ENCODE measurements around the gene IRAK2.

Gene IRAK2

GRCh38 chr3:10228248-10228950, 63.7 kb downstream of the IRAK2 start:
- DNase-seq, result no peak

GRCh38 chr3:10229576-10229975, 64.9 kb downstream of the IRAK2 start:
- DNase-seq, result no peak

- no peak for DNase-seq
Observed at GRCh38 chr3:10232137-10232536, 67.4 kb downstream of the IRAK2 start.

DNA sequence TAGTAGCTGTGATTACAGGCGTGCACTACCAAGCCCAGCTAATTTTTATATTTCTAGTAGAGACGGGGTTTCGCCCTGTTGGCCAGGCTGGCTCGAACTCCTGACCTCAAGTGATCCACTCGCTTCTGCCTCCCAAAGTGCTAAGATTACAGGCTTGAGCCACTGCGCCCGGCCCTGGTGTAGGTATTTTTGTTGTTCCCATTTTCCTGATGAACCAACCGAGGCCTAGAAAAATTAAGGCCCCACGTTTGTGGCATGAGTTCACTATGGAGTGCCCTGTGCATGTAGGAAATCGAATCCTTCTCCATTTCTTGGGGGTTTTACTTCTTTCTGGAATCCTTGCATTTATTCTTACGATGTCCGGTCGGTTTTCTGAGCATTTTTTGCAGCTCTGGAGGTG, 69.3 kb downstream of the IRAK2 start:
- no peak for DNase-seq

DNA sequence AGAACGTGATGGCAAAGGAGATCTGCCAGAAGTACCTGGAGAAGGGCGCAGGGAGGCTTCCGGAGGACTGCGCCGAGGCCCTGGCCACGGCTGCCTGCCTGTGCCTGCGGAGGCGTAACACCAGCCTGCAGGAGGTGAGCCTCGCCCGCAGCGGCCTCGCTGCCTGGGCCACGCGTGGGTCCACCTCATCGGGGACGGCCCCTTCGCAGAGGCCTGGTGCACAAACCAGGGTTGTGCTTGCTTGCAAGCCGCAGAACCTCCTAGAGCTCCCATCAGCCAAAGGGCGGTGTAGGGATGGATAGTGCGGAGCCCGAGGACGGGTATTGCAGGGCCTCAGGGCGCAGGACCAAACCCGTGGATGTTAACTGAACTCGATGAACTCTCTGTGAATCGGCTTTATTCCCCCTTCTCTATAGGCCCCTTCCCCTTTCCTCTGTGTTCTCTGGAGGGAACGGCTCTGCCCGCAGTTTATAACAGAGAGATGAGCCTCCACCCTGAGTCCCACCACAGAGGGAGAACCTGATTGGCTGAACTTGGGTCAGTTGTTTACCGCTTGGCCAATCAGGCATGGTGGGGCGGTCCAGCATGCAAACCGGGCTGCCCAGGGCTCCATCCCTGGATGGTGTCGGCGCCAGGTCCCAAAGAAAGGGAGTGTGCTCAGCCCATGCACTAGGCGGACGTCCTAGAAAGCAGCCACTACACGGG, 70.0 kb downstream of the IRAK2 start:
- DNase-seq, result no peak

- DNase-seq, result no peak
Observed at GRCh38 chr3:10235551-10235950, 70.8 kb downstream of the IRAK2 start.

GRCh38 chr3:10238345-10239183, 73.8 kb downstream of the IRAK2 start:
- no peak for DNase-seq

DNA sequence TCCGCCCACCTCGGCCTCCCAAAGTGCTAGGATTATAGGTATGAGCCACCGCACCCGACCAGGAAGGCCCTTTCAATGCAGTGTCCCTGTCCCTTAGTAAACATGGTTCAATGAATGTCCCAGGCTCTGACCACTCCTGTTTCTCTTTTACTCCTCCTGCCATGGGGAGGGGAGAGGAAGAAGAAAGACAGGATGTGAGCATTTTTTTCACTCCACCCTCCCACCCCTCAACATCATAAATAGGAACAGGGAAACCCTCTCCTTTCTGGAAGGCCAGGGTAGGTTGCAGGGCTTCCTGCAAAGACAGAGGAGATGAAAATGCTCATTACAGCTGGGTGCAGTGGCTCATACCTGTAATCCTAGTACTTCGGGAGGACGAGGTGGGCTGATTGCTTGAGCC, 76.1 kb downstream of the IRAK2 start:
- no peak for DNase-seq

GRCh38 chr3:10242182-10243065, 77.7 kb downstream of the IRAK2 start:
- DNase-seq, result no peak

DNA sequence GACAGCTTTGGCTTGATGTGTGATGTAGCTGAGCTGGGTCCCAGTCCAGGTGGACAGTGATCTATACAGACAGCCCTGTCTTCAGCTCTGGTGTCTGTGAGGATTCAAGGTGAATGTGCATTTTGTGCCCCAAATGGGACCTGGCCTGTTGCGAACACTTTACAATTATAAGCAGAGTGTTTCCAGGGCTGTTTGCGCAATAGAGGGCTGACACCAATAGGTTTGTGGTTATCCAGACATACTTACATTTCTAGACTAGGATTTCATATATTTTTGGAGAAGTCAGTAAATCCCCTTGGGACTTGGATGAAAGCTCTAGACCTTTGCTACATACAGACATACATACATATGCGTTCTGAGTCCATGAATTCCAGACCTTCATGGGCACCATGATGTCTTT, 79.3 kb downstream of the IRAK2 start:
- no peak for DNase-seq

DNA sequence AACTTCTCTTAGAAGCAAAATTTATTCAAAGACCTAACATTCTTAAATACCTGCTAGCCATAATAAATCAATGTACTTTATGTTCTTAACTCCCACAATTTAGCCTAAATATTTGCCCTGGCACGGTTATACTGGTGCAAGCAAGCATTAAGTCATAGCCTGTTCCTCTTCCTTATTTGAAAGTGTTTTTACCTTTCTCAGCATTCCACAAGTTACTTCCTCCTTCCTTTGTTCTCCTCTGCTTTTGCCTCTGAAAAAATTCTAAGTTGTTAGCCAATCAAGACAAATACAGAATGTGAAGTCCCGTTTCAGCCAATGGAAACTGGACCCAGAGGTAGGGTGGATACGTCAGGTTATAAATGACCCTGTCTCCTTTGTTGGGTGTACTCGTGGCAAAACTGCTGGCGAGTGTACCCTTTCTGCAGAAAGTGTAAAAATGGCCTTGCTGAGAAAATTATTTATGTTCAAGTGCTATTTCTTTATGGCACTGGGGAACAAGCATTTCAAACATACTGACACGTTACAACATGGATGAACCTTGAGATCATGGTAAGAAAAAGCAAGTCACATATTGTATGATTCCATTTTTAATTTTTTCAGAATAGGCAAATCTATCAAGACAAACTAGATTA, 80.5 kb downstream of the IRAK2 start:
- no peak for DNase-seq

DNA sequence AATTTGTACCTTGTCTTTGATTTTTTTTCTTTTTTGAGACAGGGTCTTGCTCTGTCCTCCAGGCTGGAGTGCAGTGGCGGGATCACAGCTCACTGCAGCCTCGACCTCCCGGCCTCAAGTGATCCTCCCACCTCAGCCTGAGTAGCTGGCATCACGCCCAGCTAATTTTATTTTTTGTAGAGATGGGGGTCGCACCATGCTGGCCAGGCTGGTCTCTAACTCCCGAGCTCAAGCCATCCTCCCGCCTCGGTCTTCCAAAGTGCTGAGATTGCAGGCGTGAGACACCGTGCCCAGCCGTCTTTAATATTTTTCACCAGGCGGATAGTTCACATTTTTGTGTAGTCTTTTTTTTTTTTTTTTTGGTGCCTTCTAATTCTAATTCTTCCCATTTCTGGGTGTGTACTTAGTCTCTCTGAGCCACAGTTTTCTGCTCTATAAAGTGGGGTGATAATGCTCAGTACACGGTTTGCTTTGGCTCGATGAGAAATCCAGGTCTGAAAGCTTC, 83.0 kb downstream of the IRAK2 start:
- no peak for DNase-seq

DNA sequence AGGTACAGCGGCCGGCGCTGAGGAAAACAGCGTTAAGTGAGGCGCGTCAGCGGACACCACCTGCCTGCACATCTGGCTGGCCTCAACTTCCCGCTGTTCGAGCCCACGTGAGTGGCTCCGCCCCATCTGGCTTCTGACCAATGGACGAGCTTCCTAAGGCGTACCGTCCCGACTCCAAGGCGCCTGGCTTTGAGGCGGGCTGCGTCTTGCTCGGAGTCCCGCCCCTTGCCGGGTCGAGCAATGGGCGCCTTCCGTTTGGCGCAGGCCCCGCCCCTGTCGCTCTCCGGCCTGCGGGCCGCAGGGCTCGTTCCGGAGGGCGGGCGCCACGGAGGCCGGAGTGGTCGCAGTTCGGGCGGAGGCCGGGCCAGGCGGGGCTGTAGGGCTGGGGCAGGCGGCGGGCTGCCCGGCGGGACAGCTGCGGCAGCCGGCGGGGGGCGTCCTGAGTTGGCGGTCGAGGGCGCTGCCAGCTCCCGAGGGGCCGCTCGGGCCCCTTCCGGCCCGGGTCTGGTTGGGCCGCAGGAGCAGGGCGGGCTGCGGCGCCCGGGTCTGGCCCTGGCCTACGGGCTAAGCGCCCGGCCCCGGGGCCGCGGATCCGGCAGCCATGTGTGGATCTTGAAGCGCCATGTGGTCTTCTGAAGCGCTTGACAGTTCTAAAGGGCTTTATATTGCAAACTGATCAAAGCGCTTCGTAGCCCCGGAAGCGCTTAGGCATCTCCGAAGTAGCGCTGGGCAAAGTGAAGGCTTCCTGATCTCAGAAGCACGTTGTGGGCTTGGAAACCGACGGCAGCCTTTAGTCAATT, 83.7 kb downstream of the IRAK2 start, which contains the start of gene TATDN2:
Gene TATDN2, plus strand, starts transcription at position 276 of the 800 bp plus-strand sequence. CDS start 742 bp downstream, outside the sequence.
- peak; percentile 87 for DNase-seq

DNA sequence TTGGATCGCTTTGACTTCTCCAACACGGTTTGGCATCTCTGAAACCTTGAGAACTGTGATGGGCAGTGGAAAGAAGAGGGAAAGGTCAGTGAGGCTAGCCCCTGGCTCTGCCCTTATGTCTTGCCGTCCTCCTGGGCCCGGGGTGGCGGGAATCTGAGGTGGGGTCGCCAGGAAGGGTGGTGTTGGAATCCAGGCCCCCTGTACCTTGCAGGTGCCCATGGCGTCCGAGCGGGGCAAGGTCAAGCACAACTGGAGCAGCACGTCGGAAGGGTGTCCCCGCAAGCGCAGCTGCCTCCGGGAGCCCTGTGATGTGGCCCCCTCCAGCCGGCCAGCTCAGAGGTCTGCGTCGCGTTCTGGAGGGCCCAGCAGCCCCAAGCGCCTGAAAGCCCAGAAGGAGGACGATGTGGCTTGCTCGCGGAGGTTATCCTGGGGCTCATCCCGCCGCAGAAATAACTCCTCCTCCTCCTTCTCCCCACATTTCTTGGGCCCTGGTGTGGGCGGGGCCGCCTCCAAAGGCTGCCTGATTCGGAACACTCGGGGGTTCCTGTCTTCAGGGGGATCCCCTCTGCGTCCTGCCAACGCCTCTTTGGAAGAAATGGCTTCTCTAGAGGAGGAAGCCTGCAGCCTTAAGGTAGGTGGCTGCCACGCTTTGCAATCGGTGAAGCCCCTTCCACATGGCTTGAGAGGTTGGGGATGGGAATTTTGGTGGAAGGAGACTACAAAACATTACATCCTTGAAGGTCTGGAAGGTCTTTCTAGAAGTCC, 84.4 kb downstream of the IRAK2 start:
- DNase-seq, result no peak

- no peak for DNase-seq
Observed at GRCh38 chr3:10249833-10250232, 85.1 kb downstream of the IRAK2 start.

DNA sequence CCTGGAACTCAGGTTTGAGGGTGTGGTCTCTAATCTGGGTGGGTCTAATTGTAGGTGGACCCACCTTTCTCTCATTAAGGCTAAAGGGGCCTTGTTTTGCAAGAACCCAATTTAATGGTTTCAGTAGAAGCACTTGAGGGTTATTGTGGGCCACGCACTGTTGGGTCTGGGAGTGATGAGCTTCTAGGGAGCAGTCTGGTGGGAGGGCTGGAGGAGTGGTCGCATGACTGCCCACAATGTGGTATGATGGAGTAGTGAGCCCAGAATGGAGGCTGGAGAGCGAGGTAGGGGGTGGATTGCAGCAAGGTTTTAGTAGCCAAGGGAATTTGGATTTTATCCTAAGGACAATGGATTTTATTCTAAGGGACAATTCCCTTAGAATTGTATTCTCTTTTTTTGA, 86.3 kb downstream of the IRAK2 start:
- DNase-seq, result no peak

GRCh38 chr3:10253731-10254130, 89.0 kb downstream of the IRAK2 start:
- DNase-seq, result no peak

DNA sequence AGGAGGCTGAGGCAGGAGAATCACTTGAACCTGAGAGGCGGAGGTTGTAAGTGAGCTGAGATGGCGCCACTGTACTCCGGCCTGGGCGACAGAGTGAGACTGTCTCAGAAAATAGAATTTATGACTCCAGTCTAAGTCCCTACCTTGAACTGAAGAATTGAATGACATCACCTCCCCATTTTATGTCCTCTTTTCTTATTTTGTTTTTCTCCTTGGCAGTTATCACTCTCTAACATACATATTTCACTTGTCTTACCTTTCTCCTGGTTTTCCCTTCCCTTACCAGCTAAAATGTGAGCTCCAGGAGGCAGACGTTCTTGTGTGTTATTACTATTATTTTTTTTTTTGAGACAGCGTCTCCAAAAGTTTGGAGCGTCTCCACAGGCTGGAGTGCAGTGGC, 91.1 kb downstream of the IRAK2 start:
- no peak for DNase-seq

DNA sequence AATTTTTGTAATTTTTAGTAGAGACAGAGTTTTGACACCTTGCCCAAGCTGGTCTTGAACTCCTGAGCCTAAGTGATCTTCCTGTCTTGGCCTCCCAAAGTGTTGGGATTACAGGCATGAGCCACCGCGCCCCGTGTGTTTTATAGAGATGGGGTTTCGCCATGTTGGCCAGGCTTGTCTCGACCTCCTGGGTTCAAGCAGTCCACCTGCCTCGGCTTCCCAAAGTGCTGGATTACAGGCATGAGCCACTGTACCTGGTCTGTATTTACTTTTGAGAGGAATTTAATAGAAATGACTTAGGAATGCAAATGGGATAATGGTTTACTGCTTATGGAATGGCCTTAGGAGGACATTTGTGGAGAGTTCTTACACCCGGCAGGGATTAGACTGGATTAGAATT, 94.3 kb downstream of the IRAK2 start:
- no peak for DNase-seq

- no peak for DNase-seq
Observed at GRCh38 chr3:10259798-10260197, 95.1 kb downstream of the IRAK2 start.

All from NCI-H1105 (cell line).